OCI-LY7 (cell line): ENCODE data around the gene KRTAP11-1.

ENCODE experiments used
- EZH2phosphoT487 ChIP-seq: fragments of 200-600 bp; sonication (generic); IDR thresholded peaks from 2 replicates; pipeline ENCODE4 v1.6.1; 2018; ENCODE audit warnings: low read depth, borderline replicate concordance, mild to moderate bottlenecking, mixed run types, antibody characterized with exemption, low read length, moderate library complexity, mixed read lengths
- TF ChIP-seq, protein P1 (sequence below): fragments of 200-600 bp; sonication (generic); conservative IDR thresholded peaks from 2 replicates; pipeline ENCODE4 v1.5.1; 2014; ENCODE audit warnings: mild to moderate bottlenecking, antibody characterized with exemption, low read length, moderate library complexity, mixed read lengths

DNA sequence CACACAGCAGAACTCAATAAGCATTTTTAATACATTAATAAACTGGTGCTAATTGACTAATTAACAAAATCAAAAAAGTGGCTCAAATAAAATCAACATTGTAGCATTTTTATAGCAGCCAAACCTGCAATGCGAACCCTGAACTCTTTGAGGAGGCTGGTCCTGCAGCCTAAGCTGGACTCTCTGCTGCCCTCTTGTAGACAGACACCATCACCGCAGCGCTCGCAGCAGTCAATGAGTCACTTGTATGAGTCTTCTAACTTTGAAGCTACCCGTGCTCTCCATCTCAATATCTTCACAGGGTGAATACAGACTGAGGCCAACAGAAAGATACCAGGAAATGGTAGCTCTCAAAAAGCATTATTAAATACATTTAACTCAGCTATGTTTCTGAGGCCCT is 42.1 kb downstream of the KRTAP11-1 start:
- TF ChIP-seq, protein P1, sequence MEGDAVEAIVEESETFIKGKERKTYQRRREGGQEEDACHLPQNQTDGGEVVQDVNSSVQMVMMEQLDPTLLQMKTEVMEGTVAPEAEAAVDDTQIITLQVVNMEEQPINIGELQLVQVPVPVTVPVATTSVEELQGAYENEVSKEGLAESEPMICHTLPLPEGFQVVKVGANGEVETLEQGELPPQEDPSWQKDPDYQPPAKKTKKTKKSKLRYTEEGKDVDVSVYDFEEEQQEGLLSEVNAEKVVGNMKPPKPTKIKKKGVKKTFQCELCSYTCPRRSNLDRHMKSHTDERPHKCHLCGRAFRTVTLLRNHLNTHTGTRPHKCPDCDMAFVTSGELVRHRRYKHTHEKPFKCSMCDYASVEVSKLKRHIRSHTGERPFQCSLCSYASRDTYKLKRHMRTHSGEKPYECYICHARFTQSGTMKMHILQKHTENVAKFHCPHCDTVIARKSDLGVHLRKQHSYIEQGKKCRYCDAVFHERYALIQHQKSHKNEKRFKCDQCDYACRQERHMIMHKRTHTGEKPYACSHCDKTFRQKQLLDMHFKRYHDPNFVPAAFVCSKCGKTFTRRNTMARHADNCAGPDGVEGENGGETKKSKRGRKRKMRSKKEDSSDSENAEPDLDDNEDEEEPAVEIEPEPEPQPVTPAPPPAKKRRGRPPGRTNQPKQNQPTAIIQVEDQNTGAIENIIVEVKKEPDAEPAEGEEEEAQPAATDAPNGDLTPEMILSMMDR, result peak; percentile 52
- TF ChIP-seq EZH2phosphoT487, result no peak
